HUES48 (cell line): Measurements from ENCODE around the gene MAN1C1.
"Not testable (repeated sequence)": the region's sequence is repeated elsewhere in the genome, so short reads cannot be mapped to it uniquely, and the experiment has no call there.

ENCODE experiments used
- H3K27ac ChIP-seq: one replicate; pipeline ENCODE4 v1.7.0; 2013; ENCODE audit warnings: low read depth, low read length, inconsistent platforms
- H3K27me3 ChIP-seq: 2 replicates; pipeline ENCODE4 v1.6.1; 2013; ENCODE audit warnings: mild to moderate bottlenecking, low read length; ENCODE audit not compliant: control insufficient read depth, insufficient read depth
- H3K36me3 ChIP-seq: 2 replicates; pipeline ENCODE4 v1.6.1; 2013; ENCODE audit warnings: low read length; ENCODE audit not compliant: control insufficient read depth, insufficient read depth
- H3K4me1 ChIP-seq: 2 replicates; pipeline ENCODE4 v1.6.1; 2013; ENCODE audit warnings: mild to moderate bottlenecking, low read length; ENCODE audit not compliant: control insufficient read depth, insufficient read depth
- H3K4me3 ChIP-seq: 2 replicates; pipeline ENCODE4 v1.5.1; 2013; ENCODE audit warnings: mild to moderate bottlenecking, low read depth, low read length
- H3K9ac ChIP-seq: 2 replicates; pipeline ENCODE4 v1.6.1; 2013; ENCODE audit warnings: mild to moderate bottlenecking, low read depth, low read length, moderate library complexity
- H3K9me3 ChIP-seq: 2 replicates; pipeline ENCODE4 v1.6.1; 2013; ENCODE audit warnings: low read length; ENCODE audit not compliant: control insufficient read depth, insufficient read depth

MAN1C1 gene

GRCh38 chr1:25695771-25696311, 79.2 kb downstream of the MAN1C1 start:
- Histone ChIP-seq H3K27ac (peak overlapping the region; percentile 44), H3K4me3 (no peak overlapping the region), H3K4me1 (peaks cover 34% of the 10 kb centered on the region), H3K9ac (no peak overlapping the region), H3K27me3 (no peaks in the 10 kb centered on the region), H3K9me3 (no peaks in the 10 kb centered on the region), H3K36me3 (no peaks in the 10 kb centered on the region)

- not testable (repeated sequence) for H3K4me3 ChIP-seq, H3K9me3 ChIP-seq, H3K27ac ChIP-seq, H3K9ac ChIP-seq, H3K36me3 ChIP-seq, H3K27me3 ChIP-seq
- H3K4me1 ChIP-seq, result peaks cover 34% of the 10 kb centered on the region
Observed at GRCh38 chr1:25696643-25697042, 80.1 kb downstream of the MAN1C1 start.

- no peaks in the 10 kb centered on the region for H3K9me3 ChIP-seq
- no peak overlapping the region for H3K9ac ChIP-seq
- H3K4me1 ChIP-seq, result peaks cover 41% of the 10 kb centered on the region
- H3K36me3 ChIP-seq, result no peaks in the 10 kb centered on the region
- no peaks in the 10 kb centered on the region for H3K27me3 ChIP-seq
- H3K4me3 ChIP-seq, result no peak overlapping the region
- H3K27ac ChIP-seq, result no peak overlapping the region
Observed at GRCh38 chr1:25697435-25698217, 81.0 kb downstream of the MAN1C1 start.

DNA sequence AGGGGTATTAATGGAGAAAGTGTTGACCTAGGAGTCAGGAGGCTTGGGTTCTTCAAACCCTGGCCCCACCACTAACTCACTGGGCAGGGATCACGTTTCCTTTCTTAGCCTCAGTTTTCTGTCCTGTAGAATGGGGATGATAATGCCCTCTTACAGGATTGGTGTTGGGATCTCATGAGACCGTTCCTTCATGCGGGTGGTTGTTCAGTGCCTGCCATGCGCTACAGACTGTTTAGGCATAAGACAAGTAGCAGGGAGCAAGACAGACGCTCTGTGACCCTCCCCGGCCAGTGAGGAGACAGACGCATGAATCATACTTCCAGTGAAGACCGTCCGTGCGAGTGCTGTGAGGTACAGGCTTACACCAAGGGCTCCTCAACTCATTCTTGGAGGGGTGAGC, 81.7 kb downstream of the MAN1C1 start:
- no peak overlapping the region for H3K4me3 ChIP-seq
- H3K27me3 ChIP-seq, result no peaks in the 10 kb centered on the region
- H3K36me3 ChIP-seq, result no peaks in the 10 kb centered on the region
- H3K9ac ChIP-seq, result no peak overlapping the region
- no peaks in the 10 kb centered on the region for H3K9me3 ChIP-seq
- peaks cover 44% of the 10 kb centered on the region for H3K4me1 ChIP-seq
- no peak overlapping the region for H3K27ac ChIP-seq

DNA sequence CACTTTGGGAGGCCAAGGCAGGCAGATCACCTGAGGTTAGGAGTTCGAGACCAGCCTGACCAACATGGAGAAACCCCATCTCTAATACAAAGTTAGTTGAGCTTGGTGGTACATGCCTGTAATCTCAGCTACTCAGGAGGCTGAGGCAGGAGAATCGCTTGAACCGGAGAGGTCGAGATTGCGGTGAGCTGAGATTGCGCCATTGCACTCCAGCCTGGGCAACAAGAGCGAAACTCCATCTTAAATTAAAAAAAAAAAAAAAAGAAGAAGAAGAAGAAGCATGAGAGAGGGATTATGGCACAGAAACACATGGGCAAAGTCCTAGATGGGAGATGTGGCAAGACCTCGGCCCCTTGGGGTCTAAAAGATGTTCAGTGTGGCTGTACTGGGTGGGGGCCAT, 82.5 kb downstream of the MAN1C1 start:
- not testable (repeated sequence) for H3K9me3 ChIP-seq, H3K4me3 ChIP-seq, H3K27me3 ChIP-seq, H3K27ac ChIP-seq, H3K9ac ChIP-seq, H3K36me3 ChIP-seq
- peaks cover 44% of the 10 kb centered on the region for H3K4me1 ChIP-seq

GRCh38 chr1:25699500-25700143, 83.0 kb downstream of the MAN1C1 start:
- no peaks in the 10 kb centered on the region for H3K36me3 ChIP-seq
- no peak overlapping the region for H3K4me3 ChIP-seq
- peaks cover 49% of the 10 kb centered on the region for H3K4me1 ChIP-seq
- H3K9ac ChIP-seq, result no peak overlapping the region
- H3K27me3 ChIP-seq, result no peaks in the 10 kb centered on the region
- H3K9me3 ChIP-seq, result no peaks in the 10 kb centered on the region
- H3K27ac ChIP-seq, result no peak overlapping the region

- Histone ChIP-seq H3K36me3 (no peaks in the 10 kb centered on the region), H3K9me3 (no peaks in the 10 kb centered on the region), H3K9ac (no peak overlapping the region), H3K4me1 (peaks cover 46% of the 10 kb centered on the region), H3K4me3 (no peak overlapping the region), H3K27ac (no peak overlapping the region), H3K27me3 (no peaks in the 10 kb centered on the region)
Observed at GRCh38 chr1:25700144-25700523, 83.5 kb downstream of the MAN1C1 start.

DNA sequence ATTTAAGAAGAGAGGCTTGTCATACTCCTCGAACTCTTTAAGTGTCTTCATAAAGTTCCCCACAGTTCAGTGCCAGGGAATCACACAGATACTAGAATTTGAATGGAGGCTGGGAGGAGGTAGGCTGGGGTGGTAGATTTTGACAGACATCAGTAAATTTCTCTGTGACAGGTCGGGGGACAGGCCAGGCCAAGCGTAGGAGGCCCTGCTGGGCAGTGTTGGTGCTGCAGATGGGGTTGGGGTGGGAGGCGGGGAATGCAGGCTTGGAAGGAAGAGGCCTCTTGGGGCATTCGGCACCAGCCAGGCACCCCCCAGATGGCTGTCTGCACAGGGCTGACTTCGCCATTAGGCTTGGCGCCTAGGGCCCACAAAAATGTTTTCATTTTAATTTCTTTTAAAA, 84.0 kb downstream of the MAN1C1 start:
- Histone ChIP-seq H3K36me3 (no peaks in the 10 kb centered on the region), H3K9me3 (no peaks in the 10 kb centered on the region), H3K9ac (no peak overlapping the region), H3K27ac (no peak overlapping the region), H3K4me1 (peaks cover 42% of the 10 kb centered on the region), H3K27me3 (no peaks in the 10 kb centered on the region), H3K4me3 (no peak overlapping the region)

GRCh38 chr1:25701030-25701785, 84.6 kb downstream of the MAN1C1 start:
- Histone ChIP-seq H3K36me3 (no peaks in the 10 kb centered on the region), H3K4me3 (no peak overlapping the region), H3K9me3 (no peaks in the 10 kb centered on the region), H3K4me1 (peaks cover 41% of the 10 kb centered on the region), H3K27me3 (no peaks in the 10 kb centered on the region), H3K9ac (no peak overlapping the region), H3K27ac (no peak overlapping the region)

GRCh38 chr1:25702101-25702775, 85.6 kb downstream of the MAN1C1 start:
- no peaks in the 10 kb centered on the region for H3K9me3 ChIP-seq
- H3K27ac ChIP-seq, result peak overlapping the region; percentile 22
- no peaks in the 10 kb centered on the region for H3K36me3 ChIP-seq
- no peak overlapping the region for H3K9ac ChIP-seq
- H3K4me1 ChIP-seq, result peaks cover 51% of the 10 kb centered on the region
- no peak overlapping the region for H3K4me3 ChIP-seq
- H3K27me3 ChIP-seq, result no peaks in the 10 kb centered on the region
